GM23338 (cell line): ENCODE measurements around the gene LCE5A. TPM values are rescaled to one million over a fixed set of nuclear protein-coding genes. Genes with fewer than 3 reads are reported as not detected.

Experiments
- ATAC-seq: fragments of 200-7000 bp; cut with Tn5 transposase; 3 replicates; pipeline ENCODE4 v1.9.1; 2020
- DNase-seq: peaks from one replicate; pipeline ENCODE4 v3.0.0-alpha.2; 2015; ENCODE audit warnings: low spot score
- H2AFZ ChIP-seq: fragments of 200-600 bp; sonication (generic); 2 replicates; pipeline ENCODE4 v1.8.0; 2016; ENCODE audit warnings: antibody characterized with exemption, mild to moderate bottlenecking, moderate library complexity
- H3F3A ChIP-seq: fragments of 200-600 bp; sonication (generic); replicated peaks from 2 replicates; pipeline ENCODE4 v1.8.0; 2017; ENCODE audit warnings: antibody characterized with exemption, mixed run types, low read depth
- H3K27ac ChIP-seq: fragments of 200-600 bp; sonication (generic); 2 replicates; pipeline ENCODE4 v1.6.1; 2016; ENCODE audit warnings: low read depth
- H3K27me3 ChIP-seq: fragments of 200-600 bp; sonication (generic); 2 replicates; pipeline ENCODE4 v1.8.0; 2016; ENCODE audit warnings: mild to moderate bottlenecking, mixed run types, moderate library complexity; ENCODE audit not compliant: insufficient read depth
- H3K36me3 ChIP-seq: fragments of 200-600 bp; sonication (generic); 2 replicates; pipeline ENCODE4 v1.8.0; 2016; ENCODE audit warnings: mild to moderate bottlenecking; ENCODE audit not compliant: insufficient read depth
- H3K4me1 ChIP-seq: fragments of 200-600 bp; sonication (generic); 2 replicates; pipeline ENCODE4 v1.8.0; 2016; ENCODE audit warnings: mild to moderate bottlenecking, moderate library complexity; ENCODE audit not compliant: insufficient read depth
- H3K4me2 ChIP-seq: fragments of 200-600 bp; sonication (generic); 2 replicates; pipeline ENCODE4 v1.7.1; 2017; ENCODE audit warnings: mixed run types
- H3K4me3 ChIP-seq: fragments of 200-600 bp; sonication (generic); 2 replicates; pipeline ENCODE4 v1.6.1; 2016; ENCODE audit warnings: mixed run types
- H3K79me2 ChIP-seq: fragments of 200-600 bp; sonication (generic); replicated peaks from 2 replicates; pipeline ENCODE4 v1.8.0; 2017; ENCODE audit warnings: mild to moderate bottlenecking; ENCODE audit not compliant: insufficient read depth
- H3K9me2 ChIP-seq: fragments of 200-600 bp; sonication (generic); 2 replicates; pipeline ENCODE4 v1.8.0; 2017; ENCODE audit not compliant: insufficient read depth
- H4K20me1 ChIP-seq: fragments of 200-600 bp; sonication (generic); replicated peaks from 2 replicates; pipeline ENCODE4 v1.8.0; 2017; ENCODE audit warnings: mild to moderate bottlenecking; ENCODE audit not compliant: insufficient read depth
- H3K27ac Mint-ChIP-seq: 2 replicates; pipeline ENCODE4 v1.8.0; 2020; ENCODE audit warnings: inconsistent platforms, mild to moderate bottlenecking, moderate library complexity, mixed read lengths
- H3K27me3 Mint-ChIP-seq: 3 replicates; pipeline ENCODE4 v1.8.0; 2022; ENCODE audit warnings: low read depth, mild to moderate bottlenecking, moderate library complexity, mixed read lengths, inconsistent platforms; ENCODE audit not compliant: insufficient read depth, poor library complexity
- H3K36me3 Mint-ChIP-seq: 3 replicates; pipeline ENCODE4 v1.8.0; 2021; ENCODE audit warnings: low read depth, mild to moderate bottlenecking, inconsistent platforms, moderate library complexity, mixed read lengths
- H3K4me1 Mint-ChIP-seq: 3 replicates; pipeline ENCODE4 v1.8.0; 2020; ENCODE audit warnings: mild to moderate bottlenecking, inconsistent platforms, mixed read lengths
- H3K4me3 Mint-ChIP-seq: 3 replicates; pipeline ENCODE4 v1.8.0; 2021; ENCODE audit warnings: moderate library complexity, mild to moderate bottlenecking, inconsistent platforms, mixed read lengths
- H3K9me3 Mint-ChIP-seq: 3 replicates; pipeline ENCODE4 v1.8.0; 2020; ENCODE audit warnings: moderate library complexity, mild to moderate bottlenecking, inconsistent platforms, mixed read lengths
- CREB1 ChIP-seq: fragments of 250-450 bp; sonication (Bioruptor Pico); IDR thresholded peaks from 2 replicates; pipeline ENCODE4 v1.5.0; 2020; ENCODE audit warnings: low read depth, mild to moderate bottlenecking, moderate library complexity
- CTCF ChIP-seq, 2 experiments: fragments of 200-600 bp in 1 of 2; sonication (generic) in 1 of 2; conservative IDR thresholded peaks; 2 replicates each; pipeline versions ENCODE4 v1.5.1 to v1.6.1; 2016 to 2017; ENCODE audit warnings: antibody characterized with exemption in 2 of 2, low read depth in 2 of 2, mild to moderate bottlenecking in 2 of 2, moderate library complexity in 1 of 2
- ETS1 ChIP-seq: IDR thresholded peaks from 2 replicates; pipeline ENCODE4 v1.6.1; 2016; ENCODE audit warnings: antibody characterized with exemption
- EZH2 ChIP-seq: fragments of 200-600 bp; sonication (generic); IDR thresholded peaks from one replicate; pipeline ENCODE4 v1.8.0; 2017; ENCODE audit warnings: antibody characterized with exemption, mild to moderate bottlenecking, low read depth; ENCODE audit not compliant: unreplicated experiment
- EZH2phosphoT487 ChIP-seq: fragments of 200-600 bp; sonication (generic); IDR thresholded peaks from one replicate; pipeline ENCODE4 v1.8.1; 2018; ENCODE audit warnings: antibody characterized with exemption; ENCODE audit not compliant: unreplicated experiment
- JUNB ChIP-seq: IDR thresholded peaks from one replicate; pipeline ENCODE4 v1.6.1; 2016; ENCODE audit warnings: antibody characterized with exemption; ENCODE audit not compliant: unreplicated experiment
- NANOG ChIP-seq: IDR thresholded peaks from 2 replicates; pipeline ENCODE4 v1.6.1; 2016; ENCODE audit warnings: antibody characterized with exemption, borderline replicate concordance
- POLR2AphosphoS5 ChIP-seq: IDR thresholded peaks from 2 replicates; pipeline ENCODE4 v1.6.1; 2016; ENCODE audit warnings: antibody characterized with exemption, low read depth
- STAT1 ChIP-seq: IDR thresholded peaks from one replicate; pipeline ENCODE4 v1.6.1; 2016; ENCODE audit warnings: antibody characterized with exemption; ENCODE audit not compliant: unreplicated experiment
- ZNF114 ChIP-seq: fragments of 250-450 bp; sonication (Bioruptor Pico); IDR thresholded peaks from 2 replicates; pipeline ENCODE4 v1.5.0; 2020; ENCODE audit warnings: mild to moderate bottlenecking, moderate library complexity
- ZNF331 ChIP-seq: fragments of 250-450 bp; sonication (Bioruptor Pico); IDR thresholded peaks from 2 replicates; pipeline ENCODE4 v1.5.0; 2020; ENCODE audit warnings: low read depth, mild to moderate bottlenecking, moderate library complexity
- polyA plus RNA-seq: library from polyadenylated mRNA; unstranded; fragments of >200 nt; fragmentation: Nextera tagmentation; extraction: Ambion mirVana; gene quantifications from 2 replicates; pipeline ENCODE4 v1.2.1, GENCODE V29; 2016
- total RNA-seq: library from RNA; depleted of rRNA; stranded (reverse); fragments of >200 nt; shearing (Covaris generic); gene quantifications from 2 replicates; pipeline ENCODE4 v1.2.3, GENCODE V29; 2014
- TF ChIP-seq, protein P1 (sequence below): fragments of 250-450 bp; sonication (Bioruptor Pico); IDR thresholded peaks from 2 replicates; pipeline ENCODE4 v1.5.0; 2020; ENCODE audit warnings: mild to moderate bottlenecking, moderate library complexity
- TF ChIP-seq, protein P2 (sequence below): IDR thresholded peaks from one replicate; pipeline ENCODE4 v1.6.1; 2018; ENCODE audit warnings: antibody characterized with exemption; ENCODE audit not compliant: unreplicated experiment

The LCE5A gene
- total and polyA plus RNA-seq, 2 experiments from 2014 or later: not detected

GRCh38 chr1:152466217-152466616, 44.4 kb upstream of the LCE5A start:
- Histone ChIP-seq H3F3A (no peaks in the 10 kb centered on the region), H4K20me1 (no peaks in the 10 kb centered on the region), H3K4me1 (no peaks in the 10 kb centered on the region), H3K4me2 (no peak overlapping the region), H3K9me2 (peaks cover 11% of the 10 kb centered on the region; the same call in 1 of the 2 replicates), H3K27ac (no peak overlapping the region), H3K4me3 (no peak overlapping the region), H3K79me2 (no peaks in the 10 kb centered on the region), H3K27me3 (no peaks in the 10 kb centered on the region), H3K36me3 (no peaks in the 10 kb centered on the region), H2AFZ (no peak overlapping the region)
- Mint-ChIP-seq H3K27ac (no peak overlapping the region), H3K9me3 (peaks cover 32% of the 10 kb centered on the region), H3K4me3 (no peak overlapping the region), H3K36me3 (peaks cover 7% of the 10 kb centered on the region; the same call in 2 of the 3 replicates), H3K4me1 (no peaks in the 10 kb centered on the region), H3K27me3 (peaks cover 2% of the 10 kb centered on the region)
- no peak for DNase-seq
- no peak for TF ChIP-seq STAT1
- TF ChIP-seq EZH2phosphoT487: no peak
- no peak for TF ChIP-seq EZH2
- no peak for TF ChIP-seq NANOG
- no peak for TF ChIP-seq CREB1 (CRISPR knock-in tag)
- TF ChIP-seq ETS1: no peak
- no peak for TF ChIP-seq CTCF (conservative IDR thresholded peaks at IDR 0.05; ENCODE audit: low read depth in 2 of 2)
- TF ChIP-seq, protein P1, sequence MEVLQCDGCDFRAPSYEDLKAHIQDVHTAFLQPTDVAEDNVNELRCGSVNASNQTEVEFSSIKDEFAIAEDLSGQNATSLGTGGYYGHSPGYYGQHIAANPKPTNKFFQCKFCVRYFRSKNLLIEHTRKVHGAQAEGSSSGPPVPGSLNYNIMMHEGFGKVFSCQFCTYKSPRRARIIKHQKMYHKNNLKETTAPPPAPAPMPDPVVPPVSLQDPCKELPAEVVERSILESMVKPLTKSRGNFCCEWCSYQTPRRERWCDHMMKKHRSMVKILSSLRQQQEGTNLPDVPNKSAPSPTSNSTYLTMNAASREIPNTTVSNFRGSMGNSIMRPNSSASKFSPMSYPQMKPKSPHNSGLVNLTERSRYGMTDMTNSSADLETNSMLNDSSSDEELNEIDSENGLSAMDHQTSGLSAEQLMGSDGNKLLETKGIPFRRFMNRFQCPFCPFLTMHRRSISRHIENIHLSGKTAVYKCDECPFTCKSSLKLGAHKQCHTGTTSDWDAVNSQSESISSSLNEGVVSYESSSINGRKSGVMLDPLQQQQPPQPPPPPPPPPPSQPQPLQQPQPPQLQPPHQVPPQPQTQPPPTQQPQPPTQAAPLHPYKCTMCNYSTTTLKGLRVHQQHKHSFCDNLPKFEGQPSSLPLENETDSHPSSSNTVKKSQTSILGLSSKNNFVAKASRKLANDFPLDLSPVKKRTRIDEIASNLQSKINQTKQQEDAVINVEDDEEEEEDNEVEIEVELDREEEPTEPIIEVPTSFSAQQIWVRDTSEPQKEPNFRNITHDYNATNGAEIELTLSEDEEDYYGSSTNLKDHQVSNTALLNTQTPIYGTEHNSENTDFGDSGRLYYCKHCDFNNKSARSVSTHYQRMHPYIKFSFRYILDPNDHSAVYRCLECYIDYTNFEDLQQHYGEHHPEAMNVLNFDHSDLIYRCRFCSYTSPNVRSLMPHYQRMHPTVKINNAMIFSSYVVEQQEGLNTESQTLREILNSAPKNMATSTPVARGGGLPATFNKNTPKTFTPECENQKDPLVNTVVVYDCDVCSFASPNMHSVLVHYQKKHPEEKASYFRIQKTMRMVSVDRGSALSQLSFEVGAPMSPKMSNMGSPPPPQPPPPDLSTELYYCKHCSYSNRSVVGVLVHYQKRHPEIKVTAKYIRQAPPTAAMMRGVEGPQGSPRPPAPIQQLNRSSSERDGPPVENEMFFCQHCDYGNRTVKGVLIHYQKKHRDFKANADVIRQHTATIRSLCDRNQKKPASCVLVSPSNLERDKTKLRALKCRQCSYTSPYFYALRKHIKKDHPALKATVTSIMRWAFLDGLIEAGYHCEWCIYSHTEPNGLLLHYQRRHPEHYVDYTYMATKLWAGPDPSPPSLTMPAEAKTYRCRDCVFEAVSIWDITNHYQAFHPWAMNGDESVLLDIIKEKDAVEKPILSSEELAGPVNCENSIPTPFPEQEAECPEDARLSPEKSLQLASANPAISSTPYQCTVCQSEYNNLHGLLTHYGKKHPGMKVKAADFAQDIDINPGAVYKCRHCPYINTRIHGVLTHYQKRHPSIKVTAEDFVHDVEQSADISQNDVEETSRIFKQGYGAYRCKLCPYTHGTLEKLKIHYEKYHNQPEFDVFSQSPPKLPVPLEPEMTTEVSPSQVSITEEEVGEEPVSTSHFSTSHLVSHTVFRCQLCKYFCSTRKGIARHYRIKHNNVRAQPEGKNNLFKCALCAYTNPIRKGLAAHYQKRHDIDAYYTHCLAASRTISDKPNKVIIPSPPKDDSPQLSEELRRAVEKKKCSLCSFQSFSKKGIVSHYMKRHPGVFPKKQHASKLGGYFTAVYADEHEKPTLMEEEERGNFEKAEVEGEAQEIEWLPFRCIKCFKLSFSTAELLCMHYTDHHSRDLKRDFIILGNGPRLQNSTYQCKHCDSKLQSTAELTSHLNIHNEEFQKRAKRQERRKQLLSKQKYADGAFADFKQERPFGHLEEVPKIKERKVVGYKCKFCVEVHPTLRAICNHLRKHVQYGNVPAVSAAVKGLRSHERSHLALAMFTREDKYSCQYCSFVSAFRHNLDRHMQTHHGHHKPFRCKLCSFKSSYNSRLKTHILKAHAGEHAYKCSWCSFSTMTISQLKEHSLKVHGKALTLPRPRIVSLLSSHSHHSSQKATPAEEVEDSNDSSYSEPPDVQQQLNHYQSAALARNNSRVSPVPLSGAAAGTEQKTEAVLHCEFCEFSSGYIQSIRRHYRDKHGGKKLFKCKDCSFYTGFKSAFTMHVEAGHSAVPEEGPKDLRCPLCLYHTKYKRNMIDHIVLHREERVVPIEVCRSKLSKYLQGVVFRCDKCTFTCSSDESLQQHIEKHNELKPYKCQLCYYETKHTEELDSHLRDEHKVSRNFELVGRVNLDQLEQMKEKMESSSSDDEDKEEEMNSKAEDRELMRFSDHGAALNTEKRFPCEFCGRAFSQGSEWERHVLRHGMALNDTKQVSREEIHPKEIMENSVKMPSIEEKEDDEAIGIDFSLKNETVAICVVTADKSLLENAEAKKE (CRISPR knock-in tag): no peak
- TF ChIP-seq POLR2AphosphoS5: no peak
- TF ChIP-seq, protein P2, sequence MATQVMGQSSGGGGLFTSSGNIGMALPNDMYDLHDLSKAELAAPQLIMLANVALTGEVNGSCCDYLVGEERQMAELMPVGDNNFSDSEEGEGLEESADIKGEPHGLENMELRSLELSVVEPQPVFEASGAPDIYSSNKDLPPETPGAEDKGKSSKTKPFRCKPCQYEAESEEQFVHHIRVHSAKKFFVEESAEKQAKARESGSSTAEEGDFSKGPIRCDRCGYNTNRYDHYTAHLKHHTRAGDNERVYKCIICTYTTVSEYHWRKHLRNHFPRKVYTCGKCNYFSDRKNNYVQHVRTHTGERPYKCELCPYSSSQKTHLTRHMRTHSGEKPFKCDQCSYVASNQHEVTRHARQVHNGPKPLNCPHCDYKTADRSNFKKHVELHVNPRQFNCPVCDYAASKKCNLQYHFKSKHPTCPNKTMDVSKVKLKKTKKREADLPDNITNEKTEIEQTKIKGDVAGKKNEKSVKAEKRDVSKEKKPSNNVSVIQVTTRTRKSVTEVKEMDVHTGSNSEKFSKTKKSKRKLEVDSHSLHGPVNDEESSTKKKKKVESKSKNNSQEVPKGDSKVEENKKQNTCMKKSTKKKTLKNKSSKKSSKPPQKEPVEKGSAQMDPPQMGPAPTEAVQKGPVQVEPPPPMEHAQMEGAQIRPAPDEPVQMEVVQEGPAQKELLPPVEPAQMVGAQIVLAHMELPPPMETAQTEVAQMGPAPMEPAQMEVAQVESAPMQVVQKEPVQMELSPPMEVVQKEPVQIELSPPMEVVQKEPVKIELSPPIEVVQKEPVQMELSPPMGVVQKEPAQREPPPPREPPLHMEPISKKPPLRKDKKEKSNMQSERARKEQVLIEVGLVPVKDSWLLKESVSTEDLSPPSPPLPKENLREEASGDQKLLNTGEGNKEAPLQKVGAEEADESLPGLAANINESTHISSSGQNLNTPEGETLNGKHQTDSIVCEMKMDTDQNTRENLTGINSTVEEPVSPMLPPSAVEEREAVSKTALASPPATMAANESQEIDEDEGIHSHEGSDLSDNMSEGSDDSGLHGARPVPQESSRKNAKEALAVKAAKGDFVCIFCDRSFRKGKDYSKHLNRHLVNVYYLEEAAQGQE: no peak
- no peak for TF ChIP-seq JUNB
- no peak for TF ChIP-seq ZNF331
- TF ChIP-seq ZNF114: no peak
- no peak for ATAC-seq
